ENCODE measurements around the gene PDAP1.
"Not testable (repeated sequence)": the region's sequence is repeated elsewhere in the genome, so short reads cannot be mapped to it uniquely, and the experiment has no call there.

Gene PDAP1

GRCh38 chr7:99392046-99392445, 16.4 kb downstream of the PDAP1 start:
- TF ChIP-seq, protein P1, sequence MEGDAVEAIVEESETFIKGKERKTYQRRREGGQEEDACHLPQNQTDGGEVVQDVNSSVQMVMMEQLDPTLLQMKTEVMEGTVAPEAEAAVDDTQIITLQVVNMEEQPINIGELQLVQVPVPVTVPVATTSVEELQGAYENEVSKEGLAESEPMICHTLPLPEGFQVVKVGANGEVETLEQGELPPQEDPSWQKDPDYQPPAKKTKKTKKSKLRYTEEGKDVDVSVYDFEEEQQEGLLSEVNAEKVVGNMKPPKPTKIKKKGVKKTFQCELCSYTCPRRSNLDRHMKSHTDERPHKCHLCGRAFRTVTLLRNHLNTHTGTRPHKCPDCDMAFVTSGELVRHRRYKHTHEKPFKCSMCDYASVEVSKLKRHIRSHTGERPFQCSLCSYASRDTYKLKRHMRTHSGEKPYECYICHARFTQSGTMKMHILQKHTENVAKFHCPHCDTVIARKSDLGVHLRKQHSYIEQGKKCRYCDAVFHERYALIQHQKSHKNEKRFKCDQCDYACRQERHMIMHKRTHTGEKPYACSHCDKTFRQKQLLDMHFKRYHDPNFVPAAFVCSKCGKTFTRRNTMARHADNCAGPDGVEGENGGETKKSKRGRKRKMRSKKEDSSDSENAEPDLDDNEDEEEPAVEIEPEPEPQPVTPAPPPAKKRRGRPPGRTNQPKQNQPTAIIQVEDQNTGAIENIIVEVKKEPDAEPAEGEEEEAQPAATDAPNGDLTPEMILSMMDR (IDR thresholded peaks at IDR 0.05; ENCODE audit: low read depth, low read length, missing control alignments), result no peak
- no peak for DNase-seq (ENCODE audit: low read depth)
- no peak overlapping the region for H3K4me3 ChIP-seq (ENCODE audit: low read depth, low read length)

DNA sequence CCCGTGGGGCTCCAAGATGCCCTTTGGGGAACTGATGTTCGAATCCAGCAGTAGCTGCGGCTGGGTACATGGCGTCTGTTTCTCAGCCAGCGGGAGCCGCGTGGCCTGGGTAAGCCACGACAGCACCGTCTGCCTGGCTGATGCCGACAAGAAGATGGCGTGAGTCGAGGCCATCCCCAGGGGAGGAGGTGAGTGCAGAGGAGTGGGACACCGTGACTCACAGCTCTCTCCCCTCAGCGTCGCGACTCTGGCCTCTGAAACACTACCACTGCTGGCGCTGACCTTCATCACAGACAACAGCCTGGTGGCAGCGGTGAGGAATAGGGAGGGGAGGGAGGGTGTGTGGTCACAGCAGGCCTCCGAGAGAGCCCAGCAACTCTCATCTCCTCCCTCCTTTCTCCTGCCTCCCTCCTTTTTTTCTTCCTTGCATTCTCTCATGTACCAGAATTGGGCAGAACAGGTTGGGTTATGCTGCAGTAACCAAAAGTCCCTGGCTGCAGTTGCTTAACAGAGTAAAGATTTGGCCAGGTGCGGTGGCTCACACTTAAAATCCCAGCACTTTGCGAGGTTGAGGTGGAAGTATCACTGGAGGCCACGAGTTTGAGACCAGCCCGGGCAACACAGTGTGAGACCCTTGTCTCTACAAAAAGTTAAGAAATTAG, 17.3 kb downstream of the PDAP1 start:
- no peak overlapping the region for H3K4me3 ChIP-seq (ENCODE audit: low read depth, low read length)
- TF ChIP-seq, protein P1 (IDR thresholded peaks at IDR 0.05; ENCODE audit: low read depth, low read length, missing control alignments), result no peak
- DNase-seq (ENCODE audit: low read depth), result no peak

GRCh38 chr7:99389772-99390171, 18.6 kb downstream of the PDAP1 start:
- H3K4me3 ChIP-seq (ENCODE audit: low read depth, low read length), result no peak overlapping the region
- TF ChIP-seq, protein P1 (IDR thresholded peaks at IDR 0.05; ENCODE audit: low read depth, low read length, missing control alignments), result no peak
- DNase-seq (ENCODE audit: low read depth), result no peak

GRCh38 chr7:99387912-99388311, 20.5 kb downstream of the PDAP1 start:
- TF ChIP-seq, protein P1 (IDR thresholded peaks at IDR 0.05; ENCODE audit: low read depth, low read length, missing control alignments), result no peak
- no peak for DNase-seq (ENCODE audit: low read depth)

DNA sequence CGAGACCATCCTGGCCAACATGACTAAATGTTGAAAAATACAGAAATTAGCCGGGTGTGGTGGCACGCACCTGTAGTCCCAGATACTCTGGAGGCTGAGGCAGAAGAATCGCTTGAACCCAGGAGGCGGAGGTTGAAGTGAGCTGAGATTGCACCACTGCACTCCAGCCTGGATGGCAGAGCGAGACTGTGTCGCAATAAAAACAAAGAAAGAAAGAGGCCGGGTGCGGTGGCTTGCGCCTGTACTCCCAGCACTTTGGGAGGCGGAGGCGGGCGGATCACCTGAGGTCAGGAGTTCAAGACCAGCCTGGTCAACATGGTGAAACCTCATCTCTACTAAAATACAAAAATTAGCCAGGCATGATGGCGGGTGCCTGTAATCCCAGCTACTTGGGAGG, 21.2 kb downstream of the PDAP1 start:
- not testable (repeated sequence) for DNase-seq (ENCODE audit: low read depth)

More at GRCh38 chr7:99387912-99388311, 20.5 kb downstream of the PDAP1 start:
- H3K4me3 ChIP-seq (ENCODE audit: low read depth, low read length), result no peak overlapping the region

DNA sequence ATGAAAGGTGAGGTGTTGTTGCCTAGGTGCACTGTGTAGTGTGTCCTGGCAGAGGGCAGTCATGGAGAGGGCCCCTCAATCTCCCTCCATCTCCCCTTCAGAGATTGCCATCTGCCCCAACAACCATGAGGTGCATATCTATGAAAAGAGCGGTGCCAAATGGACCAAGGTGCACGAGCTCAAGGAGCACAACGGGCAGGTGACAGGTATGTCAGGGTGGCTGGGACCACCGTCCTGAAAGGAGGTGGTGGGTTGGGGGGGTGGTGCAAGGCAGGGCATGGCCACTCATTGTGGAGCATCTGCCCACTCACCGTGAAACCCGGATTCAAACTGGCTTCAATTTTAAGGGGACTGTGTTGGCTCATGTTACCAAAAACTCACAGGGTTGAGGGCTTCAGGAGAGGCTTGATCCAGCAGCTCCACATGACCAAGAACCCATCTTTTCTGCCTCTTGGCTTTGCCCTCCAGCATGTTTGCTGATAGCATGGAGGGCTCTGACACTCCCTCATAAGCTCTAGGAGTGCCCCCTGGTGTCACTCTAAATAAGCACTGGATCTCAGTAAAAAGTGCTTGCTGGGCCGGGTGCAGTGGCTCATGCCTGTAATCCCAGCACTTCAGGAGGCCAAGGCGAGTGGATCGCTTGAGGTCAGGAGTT, 21.7 kb downstream of the PDAP1 start:
- TF ChIP-seq, protein P1 (IDR thresholded peaks at IDR 0.05; ENCODE audit: low read depth, low read length, missing control alignments), result peak; percentile 51
- H3K4me3 ChIP-seq (ENCODE audit: low read depth, low read length), result no peak overlapping the region
- DNase-seq (ENCODE audit: low read depth), result no peak

More for the DNA sequence above, 21.2 kb downstream of the PDAP1 start:
- not testable (repeated sequence) for H3K4me3 ChIP-seq (ENCODE audit: low read depth, low read length)

DNA sequence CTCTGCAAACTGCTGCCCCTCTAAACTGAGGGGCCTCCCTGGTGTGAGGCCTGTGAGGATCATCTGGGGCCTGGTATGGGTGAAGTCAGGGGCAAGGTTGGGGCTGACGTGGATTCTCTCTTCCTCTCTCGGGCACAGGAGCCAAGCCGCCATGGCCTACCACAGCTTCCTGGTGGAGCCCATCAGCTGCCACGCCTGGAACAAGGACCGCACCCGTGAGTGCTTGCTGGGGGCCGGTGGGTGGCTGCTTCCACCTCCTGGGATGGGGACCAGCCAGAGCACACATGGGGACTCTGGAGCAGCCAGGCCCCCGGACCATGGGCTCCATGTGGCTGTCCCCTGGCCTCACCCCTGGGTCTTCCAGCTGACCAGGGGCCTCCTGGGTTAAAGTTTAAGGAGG, 22.8 kb downstream of the PDAP1 start:
- H3K4me3 ChIP-seq (ENCODE audit: low read depth, low read length), result no peak overlapping the region
- no peak for DNase-seq (ENCODE audit: low read depth)
- TF ChIP-seq, protein P1 (IDR thresholded peaks at IDR 0.05; ENCODE audit: low read depth, low read length, missing control alignments), result no peak

Measured in GM12864 (cell line).